Activated CD4-positive, CD25-positive, alpha-beta regulatory T cell treated with anti-CD3 and anti-CD28 coated beads, Interleukin-2, amount 50 U/mL, for 24 hours (primary cell): ENCODE results near the gene SLC7A9.
A peak's percentile ranks its signal among the peaks of the same experiment; 100 is the strongest.
"Not testable (repeated sequence)": the region's sequence is repeated elsewhere in the genome, so short reads cannot be mapped to it uniquely, and the experiment has no call there.

ENCODE experiments used
- ATAC-seq, 2 donors: fragments of 150-1000 bp; cut with Tn5 transposase; one replicate each; pipeline ENCODE4 v1.10.0; 2021; ENCODE audit warnings: mild to moderate bottlenecking in 1 of 2, moderate library complexity in 1 of 2

SLC7A9 gene

GRCh38 chr19:32869369-32869965, at the start of gene SLC7A9:
TSS of gene SLC7A9 (minus strand) at chr19:32869767. CDS start at chr19:32868534, 1,233 bp downstream.
- ATAC-seq: no peak

- no peak for ATAC-seq
These were observed 49.8 kb upstream of the SLC7A9 start for GRCh38 chr19:32919365-32919764.

DNA sequence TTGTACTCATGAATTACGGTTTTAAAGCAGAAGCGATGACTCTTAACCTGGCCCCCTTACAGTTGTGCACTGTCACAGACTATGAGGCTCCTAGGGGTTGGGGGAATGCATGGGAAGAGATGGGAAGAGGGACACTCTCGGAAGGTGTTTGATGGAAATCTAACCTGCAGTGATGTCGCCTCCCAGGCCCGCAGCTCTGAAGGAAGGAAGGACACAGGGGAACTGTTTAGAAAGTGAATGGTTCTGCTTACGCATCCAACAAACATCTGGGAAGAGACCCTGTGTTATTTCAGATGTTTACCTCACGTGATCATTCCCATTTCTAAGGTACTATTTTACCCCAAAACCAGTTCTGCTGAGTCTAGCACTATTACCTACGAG, 48.0 kb upstream of the SLC7A9 start:
- no peak for ATAC-seq

GRCh38 chr19:32916969-32917615, 47.5 kb upstream of the SLC7A9 start:
- no peak for ATAC-seq

GRCh38 chr19:32914879-32915660, 45.5 kb upstream of the SLC7A9 start:
- ATAC-seq: no peak

DNA sequence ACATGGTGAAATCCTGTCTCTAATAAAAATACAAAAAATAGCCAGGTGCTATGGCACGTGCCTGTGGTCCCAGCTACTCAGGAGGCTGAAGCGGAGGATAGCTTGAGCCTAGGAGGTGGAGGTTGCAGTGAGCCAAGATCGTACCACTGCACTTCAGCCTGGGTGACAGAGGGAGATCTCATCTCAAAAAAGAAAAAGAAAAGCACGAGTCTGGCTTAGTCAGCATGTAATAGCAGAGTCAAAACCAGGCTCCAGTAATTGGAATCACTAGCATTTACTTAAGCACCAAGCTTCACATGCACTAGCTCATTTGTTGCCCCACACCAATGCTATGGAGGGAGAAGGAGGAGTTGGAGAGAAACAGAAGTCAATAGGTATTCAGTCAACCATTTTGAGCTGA, 41.9 kb upstream of the SLC7A9 start:
- no peak for ATAC-seq

GRCh38 chr19:32910874-32911273, 41.3 kb upstream of the SLC7A9 start:
- ATAC-seq: no peak

GRCh38 chr19:32910094-32910493, 40.5 kb upstream of the SLC7A9 start:
- ATAC-seq: no peak

- ATAC-seq: no peak
These were observed 39.7 kb upstream of the SLC7A9 start for GRCh38 chr19:32909257-32909656.

DNA sequence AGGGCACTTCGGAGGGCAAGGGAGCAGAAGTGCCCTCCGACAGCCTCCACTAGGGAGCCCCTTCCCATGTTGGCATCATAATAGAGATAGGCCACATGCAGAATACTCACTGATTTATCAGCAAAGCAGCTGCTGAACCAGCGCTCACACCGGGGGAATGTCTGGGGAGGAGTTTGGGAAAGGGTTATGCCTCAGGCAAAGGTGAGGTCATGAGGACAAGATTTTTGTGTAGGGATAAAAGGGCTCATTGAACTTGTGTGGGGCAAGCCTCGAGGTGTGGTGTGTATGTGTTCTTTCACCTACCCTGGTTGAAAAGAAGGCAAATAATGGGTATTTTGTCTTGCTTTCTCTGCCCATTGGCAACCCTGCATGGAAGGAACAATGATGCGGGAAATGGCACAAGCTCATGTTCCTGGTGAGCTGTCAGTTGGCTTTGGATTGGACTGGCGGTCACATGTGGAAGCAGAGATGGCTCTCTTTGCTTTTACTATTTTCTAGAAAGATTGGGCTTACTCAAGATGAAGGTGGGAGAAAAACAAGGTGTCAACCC, 39.1 kb upstream of the SLC7A9 start:
- ATAC-seq: no peak

- no peak for ATAC-seq
These were observed 32.9 kb upstream of the SLC7A9 start for GRCh38 chr19:32902448-32902847.

GRCh38 chr19:32901504-32902161, 32.1 kb upstream of the SLC7A9 start:
- no peak for ATAC-seq

DNA sequence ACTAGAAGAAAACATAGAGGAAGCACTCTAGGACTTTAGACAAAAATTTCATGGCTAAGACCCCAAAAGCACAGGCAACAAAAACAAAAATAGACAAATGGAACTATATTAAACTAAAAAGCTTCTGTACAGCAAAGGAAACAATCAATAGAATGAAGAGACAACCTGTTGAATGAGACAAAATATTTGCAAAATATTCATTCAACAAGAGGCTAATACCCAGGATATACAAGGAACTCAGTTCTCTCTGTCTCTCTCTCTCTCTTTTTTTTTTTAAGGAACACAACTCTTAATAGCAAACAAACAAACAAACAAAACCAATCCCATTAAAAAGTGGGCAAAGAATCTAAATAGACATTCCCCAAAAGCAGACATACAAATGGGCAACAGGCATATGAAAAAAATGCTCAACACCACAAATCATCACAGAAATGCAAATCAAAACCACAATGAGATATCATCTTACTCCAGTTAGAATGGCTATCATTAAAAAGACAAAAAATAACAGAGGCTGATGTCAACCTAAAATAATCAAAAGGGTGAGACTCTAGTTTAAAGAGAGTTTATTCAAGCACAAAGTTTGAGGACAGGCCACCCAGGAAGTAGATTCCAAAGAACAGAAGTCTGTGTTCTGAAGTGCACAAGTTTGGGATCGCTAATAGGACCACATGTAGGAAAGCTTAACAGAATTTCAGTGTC, 27.1 kb upstream of the SLC7A9 start:
- no peak for ATAC-seq

- ATAC-seq: peak; percentile 64 to 73
These were observed 25.8 kb upstream of the SLC7A9 start for GRCh38 chr19:32895384-32895783.

DNA sequence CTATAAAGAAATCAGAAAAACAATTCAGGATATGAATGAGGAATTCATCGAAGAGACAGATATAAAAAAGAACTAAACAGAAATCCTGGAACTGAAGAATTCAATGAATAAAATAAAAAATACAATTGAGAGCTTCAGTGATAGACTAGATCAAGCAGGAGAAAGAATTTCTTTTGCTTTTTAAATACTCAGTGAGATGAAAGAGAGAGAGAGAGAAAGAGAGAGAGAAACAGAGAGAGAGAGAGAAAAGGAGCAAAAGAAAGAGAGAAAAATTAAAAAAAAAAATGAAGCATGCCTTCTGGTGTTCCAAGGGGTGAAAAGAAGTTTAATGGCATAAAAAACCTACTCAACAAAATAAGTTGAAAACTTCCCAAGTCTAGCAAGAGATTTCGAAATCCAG, 22.0 kb upstream of the SLC7A9 start:
- no peak for ATAC-seq

GRCh38 chr19:32890841-32891240, 21.3 kb upstream of the SLC7A9 start:
- ATAC-seq: no peak

DNA sequence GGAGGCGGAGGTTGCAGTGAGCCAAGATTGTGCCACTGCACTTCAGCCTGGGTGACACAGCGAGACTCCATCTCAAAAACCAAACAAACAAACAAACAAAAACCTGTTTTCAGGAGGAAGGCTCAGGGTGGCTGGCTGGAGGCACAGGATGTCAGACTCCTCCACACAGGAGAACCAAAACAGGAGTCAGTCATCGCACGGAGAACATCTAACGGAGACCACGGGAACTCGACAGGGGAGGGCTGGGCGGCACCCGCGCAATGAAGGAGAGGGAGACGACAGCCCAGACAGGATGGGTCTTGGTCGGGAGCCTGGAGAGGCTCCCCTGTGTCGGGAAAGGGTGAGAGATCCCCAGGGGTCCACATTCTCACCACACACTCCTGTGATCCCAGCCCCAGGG, 20.8 kb upstream of the SLC7A9 start:
- no peak for ATAC-seq

DNA sequence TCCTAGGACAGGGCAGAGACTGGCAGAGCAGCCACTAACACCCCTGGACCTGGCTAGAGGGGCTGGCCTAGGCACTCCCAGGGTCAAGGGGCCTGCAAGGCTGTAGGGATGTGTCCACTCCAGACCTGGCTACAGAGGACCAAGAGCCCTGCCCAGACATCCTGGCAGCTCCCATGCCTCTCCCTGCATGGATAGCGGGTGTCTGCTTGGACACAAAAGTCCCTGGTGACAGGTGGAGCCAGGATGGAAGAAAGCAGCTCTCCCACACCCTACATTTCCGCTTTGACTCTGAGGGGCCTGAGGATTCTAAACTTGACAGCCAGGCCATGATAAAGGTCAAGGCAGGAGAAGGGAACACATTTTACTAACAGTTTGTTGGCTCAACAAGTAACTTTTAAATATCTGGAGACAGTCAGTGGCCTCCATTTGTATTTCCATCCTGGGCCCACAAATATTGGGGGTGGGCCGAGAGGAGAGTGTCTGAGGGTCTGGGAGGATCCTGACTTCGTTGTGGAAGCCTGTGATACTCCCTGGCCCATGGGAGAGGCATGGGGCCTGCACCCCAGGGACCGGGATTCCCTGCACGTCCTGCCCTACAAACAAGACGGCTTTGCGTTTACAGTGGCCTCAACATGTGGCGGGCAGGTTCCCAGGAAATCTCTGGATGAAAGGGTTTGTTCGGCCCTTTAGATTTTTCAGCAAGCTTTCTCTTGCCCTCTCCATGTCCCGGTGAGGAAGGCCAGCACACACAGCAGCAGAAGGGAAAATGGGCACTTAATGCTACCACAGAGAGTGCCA, 19.8 kb upstream of the SLC7A9 start:
- no peak for ATAC-seq

GRCh38 chr19:32887572-32888215, 18.1 kb upstream of the SLC7A9 start:
- no peak for ATAC-seq

DNA sequence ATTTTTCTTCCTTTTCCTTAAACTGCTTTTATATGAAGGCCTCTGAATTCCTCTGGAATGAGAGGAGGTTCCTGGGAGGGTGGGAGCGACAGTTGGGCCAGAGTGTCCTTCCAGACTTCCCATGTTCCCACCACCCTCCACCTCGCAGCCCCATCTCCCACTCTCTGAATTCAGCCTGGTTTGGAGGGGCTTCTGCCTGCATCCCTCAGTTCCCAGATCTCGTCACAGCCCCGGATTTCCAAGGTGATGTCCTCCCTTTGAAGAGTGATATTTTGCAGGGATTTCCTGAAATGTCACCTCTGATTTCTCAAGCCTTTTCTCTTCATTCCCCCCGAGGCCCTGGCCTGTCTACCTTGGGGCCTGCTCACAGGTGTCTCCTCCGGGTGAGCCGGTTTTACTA, 16.7 kb upstream of the SLC7A9 start:
- ATAC-seq: no peak

- ATAC-seq: not testable (repeated sequence)
These were observed 15.7 kb upstream of the SLC7A9 start for GRCh38 chr19:32885255-32885654.
